HG03108 (cell line): ENCODE data around the gene ADAD2.

ENCODE experiments used
- ATAC-seq: cut with Tn5 transposase; IDR thresholded peaks from one replicate; pipeline ENCODE4 v1.9.1; 2021; ENCODE audit warnings: moderate library complexity; ENCODE audit not compliant: unreplicated experiment

Gene ADAD2

GRCh38 chr16:84220851-84221250 is 29.9 kb downstream of the ADAD2 start:
- no peak for ATAC-seq

GRCh38 chr16:84223456-84223855 is 32.5 kb downstream of the ADAD2 start:
- no peak for ATAC-seq

- ATAC-seq, result no peak
Observed at GRCh38 chr16:84224554-84224953, 33.6 kb downstream of the ADAD2 start.

- no peak for ATAC-seq
Observed at GRCh38 chr16:84225126-84225525, 34.2 kb downstream of the ADAD2 start.

- ATAC-seq, result no peak
Observed at GRCh38 chr16:84225571-84225970, 34.6 kb downstream of the ADAD2 start.

- ATAC-seq, result no peak
Observed at GRCh38 chr16:84226026-84226425, 35.1 kb downstream of the ADAD2 start.

GRCh38 chr16:84227548-84227947 is 36.6 kb downstream of the ADAD2 start:
- no peak for ATAC-seq

GRCh38 chr16:84228256-84228838 is 37.4 kb downstream of the ADAD2 start:
- ATAC-seq, result no peak

- no peak for ATAC-seq
Observed at GRCh38 chr16:84229471-84229870, 38.5 kb downstream of the ADAD2 start.

- no peak for ATAC-seq
Observed at GRCh38 chr16:84232060-84232459, 41.1 kb downstream of the ADAD2 start.

- ATAC-seq, result no peak
Observed at GRCh38 chr16:84232969-84233368, 42.0 kb downstream of the ADAD2 start.

GRCh38 chr16:84233748-84234147 is 42.8 kb downstream of the ADAD2 start:
- no peak for ATAC-seq

- no peak for ATAC-seq
Observed at GRCh38 chr16:84234321-84235241, 43.6 kb downstream of the ADAD2 start.

- ATAC-seq, result no peak
Observed at GRCh38 chr16:84236671-84237070, 45.7 kb downstream of the ADAD2 start.

GRCh38 chr16:84237994-84238750 is 47.2 kb downstream of the ADAD2 start:
- no peak for ATAC-seq

- no peak for ATAC-seq
Observed at GRCh38 chr16:84239141-84239769, 48.3 kb downstream of the ADAD2 start.

- ATAC-seq, result no peak
Observed at GRCh38 chr16:84239909-84240308, 49.0 kb downstream of the ADAD2 start, which contains the start of gene KCNG4. KCNG4 (minus strand) TSS chr16:84240012; CDS start chr16:84237485, 2,527 bp downstream.

GRCh38 chr16:84240455-84240854 is 49.5 kb downstream of the ADAD2 start:
- no peak for ATAC-seq

GRCh38 chr16:84241778-84242177 is 50.8 kb downstream of the ADAD2 start:
- ATAC-seq, result no peak

GRCh38 chr16:84242839-84243238 is 51.9 kb downstream of the ADAD2 start:
- no peak for ATAC-seq

- no peak for ATAC-seq
Observed at GRCh38 chr16:84243732-84244131, 52.8 kb downstream of the ADAD2 start.
